Upper lobe of right lung (tissue), 1 donor: ENCODE measurements around the gene PDLIM5. TPM values are rescaled to one million over a fixed set of nuclear protein-coding genes. Genes with fewer than 3 reads are reported as not detected.
A peak's percentile ranks its signal among the peaks of the same experiment; 100 is the strongest.

ENCODE experiments used
- ATAC-seq: fragments of 200-7000 bp; cut with Tn5 transposase; one replicate; pipeline ENCODE4 v1.9.1; 2020; ENCODE audit warnings: mild to moderate bottlenecking, moderate library complexity
- DNase-seq: peaks from one replicate; pipeline ENCODE4 v3.0.0-alpha.2; 2020
- H3K27ac ChIP-seq: fragments of 200-600 bp; one replicate; pipeline ENCODE4 v1.8.0; 2022
- H3K27me3 ChIP-seq: fragments of 200-600 bp; one replicate; pipeline ENCODE4 v1.8.0; 2022; ENCODE audit warnings: mild to moderate bottlenecking
- H3K36me3 ChIP-seq: fragments of 200-600 bp; one replicate; pipeline ENCODE4 v1.8.0; 2022
- H3K4me1 ChIP-seq: fragments of 200-600 bp; one replicate; pipeline ENCODE4 v1.8.0; 2022
- H3K4me3 ChIP-seq: fragments of 200-600 bp; one replicate; pipeline ENCODE4 v1.8.0; 2022; ENCODE audit warnings: mild to moderate bottlenecking
- H3K9me3 ChIP-seq: fragments of 200-600 bp; one replicate; pipeline ENCODE4 v1.8.0; 2022
- CTCF ChIP-seq: fragments of 200-600 bp; IDR thresholded peaks from one replicate; pipeline ENCODE4 v1.8.0; 2022; ENCODE audit warnings: antibody characterized with exemption
- intact Hi-C: fragments of 100-400 bp; cut with DNase I; formaldehyde crosslinking; loops from one replicate; pipeline ENCODE4 v1.11.0; 2022
- total RNA-seq: library from RNA; stranded (reverse); fragmentation: NEBNext Ultra II Directional; extraction: Animal tissue kit (Norgen Biotek cat#: 25700); gene quantifications from one replicate; pipeline ENCODE4 v1.2.1, GENCODE V29; 2021
- donor health status: DM: no; HTN: yes; CAD: no; lungs with severe emphysema.

The PDLIM5 gene
- total RNA-seq, 1 donor from 2014 or later, result 82.8 TPM

- Histone ChIP-seq H3K4me1 (peaks cover 22% of the 10 kb centered on the region), H3K4me3 (no peak overlapping the region), H3K36me3 (no peaks in the 10 kb centered on the region), H3K27ac (no peak overlapping the region), H3K9me3 (no peaks in the 10 kb centered on the region), H3K27me3 (no peaks in the 10 kb centered on the region)
- no peak for ATAC-seq
- TF ChIP-seq CTCF, result no peak
- no peak for DNase-seq
- intact Hi-C loops, result no loop called here
Measured at GRCh38 chr4:94516999-94517398, 65.3 kb downstream of the PDLIM5 start.

- intact Hi-C loops, result no loop called here
Measured at GRCh38 chr4:94517492-94517891, 65.8 kb downstream of the PDLIM5 start.

DNA sequence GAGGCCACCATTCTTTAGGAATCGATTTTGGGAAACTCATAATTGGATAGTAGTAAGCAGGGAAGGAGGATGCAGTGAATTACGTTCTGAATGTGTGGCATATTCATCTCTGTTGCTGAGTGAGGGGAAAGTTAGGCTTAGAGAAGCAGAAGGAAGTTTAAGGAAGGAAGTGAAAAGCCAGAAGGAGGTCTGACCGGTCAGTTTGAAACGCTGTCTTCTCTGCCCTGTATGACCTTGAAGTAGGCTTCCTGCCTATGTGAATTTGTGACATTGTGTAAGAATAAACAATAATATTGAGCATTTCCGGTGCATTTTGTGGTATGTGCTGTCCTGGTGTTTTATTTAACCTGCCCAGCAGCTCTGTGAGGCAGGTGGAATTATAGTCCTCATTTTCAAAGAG lies 67.3 kb downstream of the PDLIM5 start:
- intact Hi-C loops, result no loop called here
- Histone ChIP-seq H3K27ac (no peak overlapping the region), H3K4me3 (no peak overlapping the region), H3K36me3 (no peaks in the 10 kb centered on the region), H3K4me1 (peaks cover 31% of the 10 kb centered on the region), H3K27me3 (no peaks in the 10 kb centered on the region), H3K9me3 (no peaks in the 10 kb centered on the region)
- DNase-seq (no peak), ATAC-seq (peak; percentile 63)
- TF ChIP-seq CTCF, result no peak

More at GRCh38 chr4:94517492-94517891, 65.8 kb downstream of the PDLIM5 start:
- Histone ChIP-seq H3K4me1 (peaks cover 22% of the 10 kb centered on the region), H3K4me3 (no peak overlapping the region), H3K27me3 (no peaks in the 10 kb centered on the region), H3K27ac (no peak overlapping the region), H3K36me3 (no peaks in the 10 kb centered on the region), H3K9me3 (no peaks in the 10 kb centered on the region)
- ATAC-seq (no peak), DNase-seq (no peak)
- TF ChIP-seq CTCF, result no peak

- TF ChIP-seq CTCF, result no peak
- ATAC-seq (no peak), DNase-seq (no peak)
- H3K36me3 ChIP-seq, result no peaks in the 10 kb centered on the region
- intact Hi-C loops, result no loop called here
- no peak overlapping the region for H3K4me3 ChIP-seq
- H3K27ac ChIP-seq, result no peak overlapping the region
- H3K4me1 ChIP-seq, result peaks cover 32% of the 10 kb centered on the region
- no peaks in the 10 kb centered on the region for H3K9me3 ChIP-seq
- H3K27me3 ChIP-seq, result no peaks in the 10 kb centered on the region
Measured at GRCh38 chr4:94519925-94520789, 68.4 kb downstream of the PDLIM5 start.

DNA sequence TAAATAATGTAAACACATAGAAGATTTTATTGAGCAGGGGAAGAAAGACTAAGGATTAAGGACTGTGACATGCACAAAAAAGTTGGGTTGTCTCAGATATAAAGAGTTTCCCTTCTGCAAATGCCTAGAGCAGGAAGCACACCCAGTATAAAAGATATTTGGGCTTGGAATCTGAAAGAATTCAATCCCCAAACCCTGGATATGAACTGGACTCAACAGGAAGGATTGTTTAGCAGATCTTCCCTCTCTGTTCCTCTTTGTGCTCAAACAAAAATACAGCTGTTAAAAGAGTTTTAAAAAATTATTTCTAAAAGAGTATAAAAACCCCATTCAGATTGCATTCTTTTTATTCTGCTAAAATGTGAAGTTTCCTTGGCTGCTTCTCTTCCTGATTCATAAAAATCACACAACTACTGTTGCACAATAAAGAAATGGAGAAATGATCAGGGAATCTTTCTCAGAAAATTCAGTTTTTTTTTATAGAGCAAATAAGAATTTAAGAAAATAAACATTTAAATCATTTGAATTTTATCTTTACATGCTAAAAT lies 71.4 kb downstream of the PDLIM5 start:
- peaks cover 42% of the 10 kb centered on the region for H3K4me1 ChIP-seq
- no peak for TF ChIP-seq CTCF

More for the DNA sequence above, 71.4 kb downstream of the PDLIM5 start:
- peak overlapping the region; percentile 19 for H3K27ac ChIP-seq
- intact Hi-C loops, result no loop called here
- H3K36me3 ChIP-seq, result no peaks in the 10 kb centered on the region
- DNase-seq, result no peak
- no peak overlapping the region for H3K4me3 ChIP-seq
- no peak for ATAC-seq
- H3K27me3 ChIP-seq, result no peaks in the 10 kb centered on the region
- H3K9me3 ChIP-seq, result no peaks in the 10 kb centered on the region
